DMS153 treated with DMSO at 0.1 percent for 48 hours (cell line): ENCODE measurements around the gene DNMT1.
"Not testable (repeated sequence)": the region's sequence is repeated elsewhere in the genome, so short reads cannot be mapped to it uniquely, and the experiment has no call there.

ENCODE experiments used
- DNase-seq: peaks from one replicate; lab custom pipeline; 2025; ENCODE audit not compliant: unreplicated experiment; lab: John Stamatoyannopoulos, UW

Gene DNMT1

DNA sequence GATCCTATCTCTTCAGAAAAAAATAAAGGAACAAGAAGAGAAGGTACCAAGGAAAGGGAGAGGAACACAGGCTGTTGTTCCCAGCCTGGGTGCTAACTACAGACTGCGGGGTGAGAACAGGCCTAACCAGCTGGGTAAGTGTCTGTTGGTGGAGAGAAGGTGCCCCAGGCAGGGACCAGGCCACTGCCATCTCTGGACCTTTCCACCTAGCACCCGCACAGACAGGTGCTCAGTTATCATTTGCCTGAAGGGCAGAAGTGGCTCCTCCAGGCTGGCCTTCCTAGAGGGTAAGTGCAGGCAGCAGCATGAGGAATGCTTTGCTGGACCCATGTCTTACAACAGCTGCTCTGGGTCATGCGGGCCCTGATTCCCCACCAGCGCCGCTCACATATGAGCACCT, 10.1 kb downstream of the DNMT1 start:
- DNase-seq: no peak

DNA sequence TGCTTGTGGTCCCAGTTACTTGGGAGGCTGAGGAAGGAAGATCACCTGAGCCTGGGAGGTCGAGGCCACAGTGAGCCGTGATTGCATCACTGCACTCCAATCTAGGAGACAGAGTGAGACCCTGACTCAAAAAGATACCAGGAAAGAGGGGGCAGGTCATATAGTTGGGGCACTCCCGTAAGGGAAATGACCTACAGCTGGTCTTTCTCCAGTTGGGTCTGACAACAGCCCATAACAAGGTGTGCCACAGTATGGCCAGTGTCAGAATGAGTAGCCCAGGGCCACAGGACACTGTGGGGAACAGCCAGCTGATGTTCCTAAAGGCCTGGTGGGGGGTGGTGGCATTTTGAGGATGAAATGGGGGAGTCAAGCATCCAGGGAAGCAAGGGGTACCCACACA, 10.8 kb downstream of the DNMT1 start:
- DNase-seq: no peak

DNA sequence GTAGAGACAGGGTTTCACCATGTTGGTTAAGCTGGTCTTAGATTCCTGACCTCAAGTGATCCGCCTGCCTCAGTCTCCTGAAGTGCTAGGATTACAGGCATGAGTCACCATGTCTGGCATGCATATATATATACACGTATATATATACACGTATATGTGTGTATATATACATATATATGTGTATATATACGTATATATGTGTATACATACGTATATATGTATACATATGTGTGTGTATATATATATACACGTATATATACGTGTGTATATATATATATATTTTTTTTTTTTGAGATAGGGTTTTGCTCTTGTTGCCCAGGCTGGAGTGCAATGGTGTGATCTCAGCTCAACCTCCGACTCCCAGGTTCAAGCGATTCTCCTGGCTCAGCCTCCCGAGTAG, 11.9 kb downstream of the DNMT1 start:
- DNase-seq: no peak

DNA sequence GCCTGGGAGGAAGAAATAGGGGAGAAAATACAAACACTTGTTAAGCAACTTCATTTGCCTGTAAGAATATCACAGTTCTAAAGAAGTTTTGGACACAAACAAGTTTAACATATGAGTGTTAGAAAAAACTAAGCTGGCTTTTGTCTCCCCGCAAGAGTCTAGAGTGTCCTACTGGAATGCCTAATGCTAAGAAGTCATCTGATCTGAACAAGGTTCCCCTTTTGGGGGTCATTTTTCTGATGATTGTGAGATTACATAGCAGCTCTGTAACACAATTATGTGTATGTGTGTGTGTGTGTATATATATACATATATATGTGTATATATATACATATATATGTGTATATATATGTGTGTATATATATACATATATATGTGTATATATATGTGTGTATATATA, 12.7 kb downstream of the DNMT1 start:
- no peak for DNase-seq

DNA sequence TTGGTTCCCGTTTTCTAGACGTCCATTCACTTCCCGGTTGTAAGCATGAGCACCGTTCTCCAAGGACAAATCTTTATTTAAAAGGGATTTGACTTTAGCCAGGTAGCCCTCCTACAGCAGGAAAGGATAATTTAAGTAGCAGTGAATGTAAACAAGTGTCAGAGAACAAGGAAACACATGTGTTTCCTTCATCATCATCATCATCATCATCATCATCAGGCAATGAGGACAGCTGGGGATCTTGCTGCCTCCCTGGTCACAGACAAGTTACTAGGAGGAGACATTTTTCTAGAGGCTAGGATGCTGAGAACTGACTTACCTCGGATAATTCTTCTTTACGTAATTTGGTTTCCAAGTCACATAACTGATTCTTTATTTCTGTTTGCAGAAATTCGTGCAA, 14.3 kb downstream of the DNMT1 start:
- DNase-seq: no peak

DNA sequence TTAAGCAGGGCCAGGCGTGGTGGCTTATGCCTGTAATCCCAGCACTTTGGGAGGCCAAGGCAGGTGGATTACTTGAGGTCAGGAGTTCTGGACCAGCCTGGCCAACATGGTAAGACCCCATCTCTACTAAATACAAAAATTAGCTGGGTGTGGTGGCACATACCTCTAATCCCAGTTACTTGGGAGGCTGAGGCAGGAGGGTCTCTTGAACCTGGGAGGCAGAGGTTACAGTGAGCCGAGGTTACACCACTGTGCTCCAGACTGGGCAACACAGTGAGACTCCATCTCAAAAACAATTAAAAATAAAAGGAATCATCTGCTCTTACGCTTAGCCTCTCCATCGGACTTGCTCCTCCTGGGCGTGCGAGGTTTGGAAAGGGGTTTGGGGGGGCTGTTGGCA, 14.7 kb downstream of the DNMT1 start:
- not testable (repeated sequence) for DNase-seq

DNA sequence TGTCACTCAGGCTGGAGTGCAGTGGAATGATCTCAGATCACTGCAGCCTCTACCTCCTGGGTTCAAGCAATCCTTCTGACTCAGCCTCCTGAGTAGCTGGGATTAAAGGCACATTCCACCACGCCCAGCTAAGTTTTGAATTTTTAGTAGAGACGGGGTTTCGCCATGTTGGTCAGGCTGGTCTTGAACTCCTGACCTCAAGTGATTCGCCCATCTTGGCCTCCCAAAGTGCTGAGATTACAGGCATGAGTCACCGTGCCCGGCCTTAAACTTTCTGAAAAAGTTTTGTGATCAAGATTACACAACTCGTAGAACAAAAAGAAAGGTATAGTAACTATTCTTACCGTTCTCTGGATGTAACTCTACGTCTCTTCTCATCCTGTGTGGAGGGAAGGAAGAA, 21.2 kb downstream of the DNMT1 start:
- no peak for DNase-seq

DNA sequence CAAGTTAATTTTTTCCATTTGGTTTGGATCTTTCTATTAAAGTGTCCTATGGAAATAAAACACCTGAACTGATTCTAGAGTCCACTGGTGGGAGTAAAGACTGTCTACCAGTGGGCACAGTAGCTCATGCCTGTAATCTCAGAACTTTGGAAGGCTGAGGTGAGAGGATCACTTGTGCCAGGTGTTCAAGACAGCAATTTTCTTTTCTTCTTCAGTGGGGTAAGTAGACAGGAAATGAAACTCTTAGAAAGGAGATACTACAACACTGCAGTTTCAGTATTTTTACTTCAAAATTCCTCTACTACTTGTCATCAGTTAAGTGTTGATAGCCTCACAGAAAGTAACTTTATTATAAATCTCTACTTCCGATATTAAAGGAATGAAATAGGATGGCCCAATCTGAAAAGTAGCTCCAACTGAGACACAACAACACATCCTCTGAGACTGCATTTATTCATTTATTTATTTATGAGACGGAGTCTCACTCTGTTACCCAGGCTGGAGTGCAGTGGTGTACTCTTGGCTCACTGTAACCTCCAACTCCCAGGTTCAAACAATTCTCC, 26.3 kb downstream of the DNMT1 start:
- no peak for DNase-seq

DNA sequence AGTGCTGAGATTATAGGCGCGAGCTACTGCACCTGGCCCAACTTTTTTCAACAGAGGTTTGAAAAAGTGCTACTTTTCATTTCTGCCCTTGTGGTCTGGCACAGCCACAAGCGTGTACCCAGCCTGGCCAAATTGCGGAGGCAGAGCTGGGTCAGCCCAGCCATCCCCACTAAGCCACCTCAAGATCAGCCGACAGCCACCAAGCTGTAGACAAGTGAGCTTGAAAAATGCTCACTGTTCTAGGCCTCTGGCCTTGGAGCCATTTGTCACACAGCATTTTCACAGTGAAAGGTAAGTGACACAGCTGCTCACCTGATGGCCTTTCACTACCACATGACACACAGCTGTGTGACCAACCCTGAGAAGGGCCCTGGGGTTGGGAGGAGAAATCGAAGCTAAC, 27.3 kb downstream of the DNMT1 start:
- DNase-seq: no peak

DNA sequence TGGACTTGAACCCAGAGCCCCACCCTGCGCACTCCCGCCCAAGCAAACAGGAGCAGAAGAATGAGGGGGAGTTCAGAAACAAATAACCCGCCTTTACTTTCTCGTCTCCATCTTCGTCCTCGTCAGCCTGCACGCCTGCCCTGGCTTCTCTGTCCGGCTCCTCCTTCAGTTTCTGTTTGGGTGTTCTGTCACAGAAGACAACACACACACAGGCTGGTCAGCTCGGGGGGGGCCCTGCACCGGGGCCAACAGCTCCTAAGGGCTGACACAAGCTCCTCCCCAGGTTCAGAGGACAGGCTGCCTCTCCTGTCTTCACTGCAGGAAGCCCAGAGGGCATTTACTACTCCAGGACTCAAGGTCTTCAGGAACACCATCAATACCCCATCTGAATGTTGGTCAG, 28.3 kb downstream of the DNMT1 start:
- not testable (repeated sequence) for DNase-seq

DNA sequence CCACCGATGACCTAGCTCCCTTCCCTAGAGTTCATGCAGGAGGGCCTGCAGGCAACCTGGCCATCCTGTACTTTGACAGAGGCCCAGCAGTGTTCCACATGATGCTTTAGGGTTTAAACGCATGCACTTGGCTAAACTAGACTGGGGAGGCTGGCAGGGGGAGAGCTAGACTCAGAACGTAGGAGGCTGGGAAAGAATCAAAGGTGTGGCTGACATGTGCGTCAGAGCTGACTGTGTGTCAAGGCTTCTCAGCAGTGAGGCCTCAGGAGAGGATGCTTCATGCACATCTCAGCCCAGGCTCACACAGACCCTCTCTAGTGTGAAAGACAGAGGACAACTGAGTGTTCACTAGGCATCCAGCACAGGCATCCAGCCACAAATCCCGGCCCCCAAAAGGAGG, 28.7 kb downstream of the DNMT1 start:
- no peak for DNase-seq

DNA sequence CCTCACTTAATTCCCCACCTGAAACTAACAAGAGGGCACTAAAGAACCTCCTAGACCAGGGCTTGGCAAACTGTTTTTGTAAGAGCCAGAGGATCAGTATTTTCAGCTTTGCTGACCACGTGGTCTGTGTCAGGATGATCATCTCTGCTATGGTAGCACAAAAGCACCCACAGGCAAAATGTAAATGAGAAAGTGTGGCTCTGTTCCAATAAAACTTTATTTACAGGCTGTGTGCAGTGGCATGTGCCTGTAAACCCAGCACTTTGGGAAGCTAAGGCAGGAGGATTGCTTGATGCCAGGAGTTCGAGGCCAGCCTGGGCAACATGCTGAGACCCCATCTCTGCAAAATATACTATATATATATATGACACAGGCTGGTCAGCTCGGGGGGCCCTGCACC, 31.2 kb downstream of the DNMT1 start:
- DNase-seq: no peak

DNA sequence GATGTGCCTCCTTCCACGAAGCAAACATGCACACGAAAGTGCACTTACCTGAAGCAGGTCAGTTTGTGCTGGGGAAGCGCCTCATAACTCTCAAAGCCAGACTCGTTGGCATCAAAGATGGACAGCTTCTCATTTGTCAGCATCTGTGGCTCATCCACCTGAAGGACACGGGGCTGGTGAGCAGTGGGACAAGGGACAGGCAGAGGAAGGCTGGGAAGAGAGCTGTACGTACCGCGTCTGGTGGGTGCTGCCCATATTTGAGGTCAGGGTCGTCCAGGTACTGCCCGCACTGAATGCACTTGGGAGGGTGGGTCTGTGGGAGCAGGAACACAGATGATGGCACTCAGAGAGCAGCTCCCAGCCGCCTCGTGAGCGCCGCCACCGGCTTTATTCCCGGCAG, 35.1 kb downstream of the DNMT1 start:
- DNase-seq: no peak

DNA sequence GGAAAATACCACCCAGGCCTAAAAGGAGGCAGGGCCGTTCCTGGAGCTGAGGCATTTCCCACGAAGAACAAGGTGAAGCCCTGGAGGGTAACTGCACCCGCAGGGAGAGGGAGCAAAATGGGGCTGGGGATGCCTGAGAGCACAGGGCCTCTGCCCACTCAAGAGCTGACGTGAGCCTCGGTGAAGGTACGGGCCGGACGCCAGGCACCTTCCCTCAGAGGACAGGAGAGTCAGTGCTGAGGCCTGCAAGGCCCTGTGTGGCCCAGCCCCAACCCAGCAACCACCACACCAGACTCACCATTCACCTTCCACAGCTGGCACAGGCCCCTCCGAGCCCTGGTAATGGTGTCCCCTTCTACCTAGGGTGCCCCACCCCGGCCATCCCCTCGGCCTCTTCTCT, 36.3 kb downstream of the DNMT1 start:
- no peak for DNase-seq

DNA sequence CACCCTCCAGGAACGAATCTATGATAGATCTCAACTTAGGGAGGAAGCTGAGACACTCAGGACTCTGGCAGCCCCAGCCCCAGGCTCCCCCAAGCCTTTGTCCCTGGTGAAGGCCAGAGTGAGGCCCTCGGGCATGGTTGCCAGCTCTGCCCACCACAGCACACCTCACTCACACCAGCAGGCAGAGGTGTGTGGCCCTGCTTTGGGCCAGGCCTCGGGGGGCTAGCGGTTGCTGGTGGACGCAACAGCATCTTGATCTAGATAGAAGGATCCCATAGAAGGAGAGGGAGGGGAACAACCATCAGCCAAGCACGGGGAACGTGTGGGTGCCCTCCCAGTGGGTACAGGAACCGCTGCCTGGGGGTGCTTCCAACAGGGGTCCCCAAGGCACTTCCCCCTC, 36.7 kb downstream of the DNMT1 start:
- DNase-seq: no peak

DNA sequence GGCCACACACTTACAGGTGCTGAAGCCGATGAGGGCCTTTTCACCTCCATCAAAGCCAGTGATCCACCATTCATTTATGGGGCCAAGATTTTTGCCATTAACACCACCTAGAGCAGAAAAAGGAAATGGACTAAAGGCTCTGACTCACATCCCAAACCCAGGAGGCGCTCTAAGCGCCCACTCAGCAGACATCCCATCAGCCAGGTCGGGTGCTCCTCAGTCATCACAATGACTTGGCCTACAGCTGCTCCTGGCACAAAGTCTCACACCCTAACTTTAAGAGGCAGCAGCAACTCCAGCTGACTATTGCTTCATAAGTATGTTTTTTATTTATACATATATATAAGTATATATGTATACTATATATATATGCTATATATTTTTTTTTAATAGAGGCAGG, 38.9 kb downstream of the DNMT1 start:
- DNase-seq: no peak

DNA sequence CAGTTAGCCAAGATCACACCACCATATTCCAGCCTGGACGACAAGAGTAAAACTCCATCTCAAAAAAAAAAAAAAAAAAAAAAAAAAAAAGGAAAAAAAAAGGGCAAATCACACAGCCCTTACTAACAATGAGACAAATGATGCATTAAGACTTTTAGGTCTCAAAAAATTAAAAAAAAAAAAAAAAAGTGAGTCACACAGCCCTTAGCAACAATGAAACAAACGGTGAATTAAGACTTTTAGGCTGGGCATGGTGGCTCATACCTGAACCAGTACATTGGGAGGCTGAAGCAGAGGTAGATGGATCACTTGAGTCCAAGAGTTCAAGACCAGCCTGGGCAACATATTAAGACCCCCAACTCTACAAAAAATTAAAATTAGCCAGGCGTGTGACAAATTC, 42.7 kb downstream of the DNMT1 start:
- no peak for DNase-seq

DNA sequence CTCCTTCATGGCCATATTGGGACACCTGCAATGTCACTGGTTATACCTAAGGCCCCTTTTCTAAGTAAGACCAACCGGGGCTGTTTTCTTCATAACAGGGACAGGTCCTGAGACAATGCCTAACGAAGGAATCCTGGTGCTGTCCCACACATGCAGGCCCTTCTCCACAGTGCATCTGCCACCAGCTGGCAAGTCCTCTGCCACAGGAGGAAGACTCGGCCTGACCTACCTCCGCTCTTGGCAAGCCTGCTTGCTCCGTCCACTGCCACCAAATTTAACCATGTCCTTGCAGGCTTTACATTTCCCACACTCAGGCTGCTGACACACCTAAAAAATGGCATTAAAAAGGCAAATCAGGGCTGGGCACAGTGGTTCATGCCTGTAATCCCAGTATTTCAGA, 43.2 kb downstream of the DNMT1 start:
- DNase-seq: no peak

DNA sequence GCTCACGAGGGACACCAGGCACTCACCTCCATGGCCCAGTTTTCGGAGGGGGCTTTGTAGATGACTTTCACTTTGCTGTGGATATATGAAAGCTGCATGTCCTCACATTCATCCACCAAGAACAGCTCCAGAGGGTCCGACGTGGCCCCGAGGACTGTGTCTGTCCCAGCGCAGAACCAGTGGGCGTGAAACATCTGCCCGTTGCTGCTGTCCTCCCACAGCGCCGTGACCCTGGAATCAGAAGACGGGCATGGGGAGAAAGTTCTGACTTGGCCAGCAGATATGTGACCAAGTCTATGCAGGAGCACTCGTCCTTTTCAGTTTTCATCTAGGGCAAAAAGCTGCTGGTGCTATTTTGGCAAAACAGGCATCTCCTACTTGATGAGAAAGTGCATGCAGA, 45.3 kb downstream of the DNMT1 start:
- DNase-seq: no peak

DNA sequence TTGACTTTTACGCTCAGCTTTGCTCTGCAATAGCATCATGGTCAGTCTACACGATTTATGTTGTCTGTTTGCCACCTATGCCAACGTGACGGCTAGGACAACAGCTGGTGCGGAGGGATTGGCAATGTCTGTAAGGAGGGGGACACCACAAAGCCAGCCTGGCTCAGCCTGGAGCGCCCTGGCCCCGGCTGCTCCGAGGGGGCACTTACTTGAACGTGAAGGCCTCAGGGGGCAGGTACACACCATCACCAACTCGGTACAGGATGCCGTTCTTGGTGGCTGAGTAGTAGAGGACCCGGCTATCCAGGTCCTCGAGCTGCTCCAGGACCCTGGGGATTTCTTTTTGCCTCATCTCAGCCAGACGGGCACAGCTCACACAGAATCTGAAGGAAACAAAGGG, 48.6 kb downstream of the DNMT1 start:
- DNase-seq: no peak

DNA sequence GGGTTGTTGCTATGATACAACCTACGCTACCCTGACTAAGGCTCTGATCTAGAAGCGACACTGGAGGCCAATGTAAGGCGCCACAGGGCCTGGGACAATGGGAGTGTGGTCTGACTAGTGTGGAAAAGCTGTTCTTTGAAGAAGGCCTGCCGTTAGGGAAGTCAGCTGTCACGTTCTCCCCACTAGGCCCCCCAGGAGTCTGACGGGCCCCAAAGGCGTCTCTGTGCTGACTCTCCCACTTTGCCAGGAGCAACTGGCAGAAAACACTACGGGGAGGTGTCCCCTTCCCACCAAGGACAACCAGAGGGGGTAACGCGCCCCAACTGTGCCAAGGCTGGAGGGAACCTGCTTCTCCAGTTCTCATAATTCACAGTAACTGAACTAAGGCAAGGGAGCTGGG, 49.7 kb downstream of the DNMT1 start:
- DNase-seq: no peak

DNA sequence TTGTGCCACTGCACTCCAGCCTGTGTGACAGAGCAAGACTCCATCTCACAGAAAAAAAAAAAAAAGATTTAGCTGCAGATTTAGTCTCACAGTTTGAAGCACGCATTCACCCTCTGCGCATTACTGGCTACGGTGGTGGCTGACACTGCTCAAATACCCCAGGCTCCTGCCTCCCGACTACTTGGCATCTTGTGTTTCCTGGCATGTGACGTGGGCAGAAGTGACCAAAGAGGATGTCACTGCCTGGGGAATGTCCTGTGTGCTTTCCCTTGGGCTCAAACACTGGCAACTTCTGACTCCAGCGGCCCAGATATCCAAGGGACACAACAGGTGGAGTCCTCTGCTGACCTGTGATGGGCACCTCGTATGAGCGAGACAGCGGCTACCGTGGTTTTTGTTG, 50.4 kb downstream of the DNMT1 start:
- DNase-seq: no peak

DNA sequence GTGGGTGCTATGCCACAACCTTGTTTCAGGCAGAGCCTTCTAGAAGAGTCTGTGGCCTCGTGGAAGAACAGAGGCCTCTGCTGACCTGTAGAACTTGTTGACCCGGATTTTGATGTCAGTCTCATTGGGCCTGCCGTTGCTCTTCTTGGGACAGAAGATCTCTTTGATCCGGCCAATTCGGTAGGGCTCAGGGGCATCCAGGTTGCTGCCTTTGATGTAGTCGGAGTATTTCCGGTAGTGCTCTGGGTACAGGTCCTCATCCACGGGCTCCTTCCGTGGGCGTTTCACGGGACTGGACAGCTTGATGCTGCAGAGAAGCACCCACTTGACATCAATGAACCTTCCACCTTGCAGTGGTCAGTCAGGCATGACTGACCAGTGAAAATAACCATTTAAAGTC, 51.1 kb downstream of the DNMT1 start:
- DNase-seq: no peak
